HG03095 (cell line): ENCODE results near the gene FTL.
"Not testable (repeated sequence)": the region's sequence is repeated elsewhere in the genome, so short reads cannot be mapped to it uniquely, and the experiment has no call there.

Source experiments
- ATAC-seq: cut with Tn5 transposase; IDR thresholded peaks from one replicate; pipeline ENCODE4 v1.9.1; 2021; ENCODE audit warnings: moderate library complexity; ENCODE audit not compliant: unreplicated experiment

The FTL gene

DNA sequence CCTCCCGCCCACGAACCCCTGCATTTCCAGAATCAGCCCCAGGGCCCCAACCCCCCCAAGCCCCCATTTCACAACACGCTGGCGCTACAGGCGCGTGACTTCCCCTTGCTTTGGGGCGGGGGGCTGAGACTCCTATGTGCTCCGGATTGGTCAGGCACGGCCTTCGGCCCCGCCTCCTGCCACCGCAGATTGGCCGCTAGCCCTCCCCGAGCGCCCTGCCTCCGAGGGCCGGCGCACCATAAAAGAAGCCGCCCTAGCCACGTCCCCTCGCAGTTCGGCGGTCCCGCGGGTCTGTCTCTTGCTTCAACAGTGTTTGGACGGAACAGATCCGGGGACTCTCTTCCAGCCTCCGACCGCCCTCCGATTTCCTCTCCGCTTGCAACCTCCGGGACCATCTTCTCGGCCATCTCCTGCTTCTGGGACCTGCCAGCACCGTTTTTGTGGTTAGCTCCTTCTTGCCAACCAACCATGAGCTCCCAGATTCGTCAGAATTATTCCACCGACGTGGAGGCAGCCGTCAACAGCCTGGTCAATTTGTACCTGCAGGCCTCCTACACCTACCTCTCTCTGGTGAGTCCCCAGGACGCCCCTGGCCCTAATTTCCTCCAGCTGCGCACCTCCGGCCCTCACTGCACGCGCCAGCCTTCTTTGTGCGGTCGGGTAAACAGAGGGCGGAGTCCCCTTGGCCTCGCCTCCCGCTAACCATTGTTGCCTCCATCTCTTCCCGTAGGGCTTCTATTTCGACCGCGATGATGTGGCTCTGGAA lies at the start of gene FTL:
Gene FTL (plus strand): TSS at position 270 of the 766 bp plus-strand sequence. CDS start 199 bp downstream, at position 469.
- peak; percentile 34 for ATAC-seq

DNA sequence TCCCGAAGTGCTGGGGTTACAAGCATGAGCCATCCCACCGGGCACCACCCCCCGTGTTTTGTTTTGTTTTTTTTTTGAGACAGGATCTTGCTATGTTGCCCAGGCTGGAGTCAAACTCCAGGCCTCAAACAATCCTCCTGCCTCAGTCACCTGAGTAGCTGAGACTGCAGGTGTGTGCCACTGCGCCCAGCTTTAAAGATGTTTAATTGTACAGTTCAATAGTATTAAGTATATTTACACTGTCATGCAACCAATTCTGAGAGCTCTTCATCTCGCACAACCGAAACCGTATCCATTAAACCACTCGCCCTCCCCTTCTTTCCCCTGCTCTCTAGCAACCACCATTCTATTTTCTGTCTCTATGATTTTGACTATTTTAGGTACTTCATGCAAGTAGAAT lies 49.4 kb upstream of the FTL start:
- ATAC-seq: no peak

DNA sequence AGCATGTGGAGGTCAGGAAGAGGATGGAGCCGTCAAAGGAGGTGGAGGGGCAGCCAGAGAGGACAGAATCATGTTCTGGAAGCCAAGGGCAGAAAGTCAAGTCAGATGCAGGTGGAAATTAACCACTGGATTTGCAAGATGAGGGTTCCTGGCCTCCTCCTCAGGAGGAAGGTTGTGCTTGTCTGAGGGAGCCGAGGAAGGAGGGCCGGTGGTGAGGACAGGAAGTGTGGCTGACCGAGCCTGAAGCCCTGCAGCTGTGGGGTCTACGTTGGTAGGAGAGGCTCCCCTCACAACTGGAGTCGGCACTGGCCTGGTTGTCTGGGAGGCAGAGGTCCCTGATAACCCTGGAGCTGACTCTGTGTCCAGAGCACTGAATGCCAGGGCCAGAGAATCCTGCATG lies 47.0 kb upstream of the FTL start:
- no peak for ATAC-seq

DNA sequence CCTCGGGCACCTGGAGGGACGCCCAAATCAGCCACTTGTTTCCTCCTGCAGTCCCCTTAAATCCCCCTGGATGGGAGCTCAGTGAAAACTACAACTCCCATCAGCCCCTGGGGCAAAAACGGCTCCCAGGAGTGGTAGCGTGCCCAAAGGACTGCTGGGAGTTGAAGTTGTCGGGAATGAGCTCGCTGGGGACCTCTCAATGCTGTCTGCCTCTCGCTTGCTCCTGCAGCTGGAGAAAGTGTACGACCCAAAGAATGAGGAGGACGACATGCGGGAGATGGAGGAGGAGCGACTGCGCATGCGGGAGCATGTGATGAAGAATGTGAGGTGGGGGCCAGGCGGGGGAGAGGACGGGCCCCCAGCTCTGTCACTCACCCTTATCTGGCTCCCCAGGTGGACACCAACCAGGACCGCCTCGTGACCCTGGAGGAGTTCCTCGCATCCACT lies 46.3 kb upstream of the FTL start:
- ATAC-seq: no peak

DNA sequence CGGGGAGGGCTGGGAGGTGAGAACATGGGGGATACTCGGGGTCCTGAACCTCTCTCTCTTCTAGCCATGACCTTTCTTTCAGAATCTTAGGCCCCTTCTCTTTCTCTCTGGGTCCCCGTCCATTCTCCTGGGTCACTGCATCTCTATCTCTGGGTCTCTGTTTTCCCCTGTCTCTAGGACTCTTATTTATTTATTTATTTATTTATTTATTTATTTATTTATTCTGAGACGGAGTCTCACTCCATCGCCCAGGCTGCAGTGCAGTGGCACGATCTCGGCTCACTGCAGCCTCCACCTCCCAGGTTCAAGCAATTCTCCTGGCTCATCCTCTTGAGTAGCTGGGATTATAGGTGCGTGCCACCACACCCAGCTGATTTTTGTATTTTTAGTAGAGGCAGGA lies 45.8 kb upstream of the FTL start:
- ATAC-seq: not testable (repeated sequence)

DNA sequence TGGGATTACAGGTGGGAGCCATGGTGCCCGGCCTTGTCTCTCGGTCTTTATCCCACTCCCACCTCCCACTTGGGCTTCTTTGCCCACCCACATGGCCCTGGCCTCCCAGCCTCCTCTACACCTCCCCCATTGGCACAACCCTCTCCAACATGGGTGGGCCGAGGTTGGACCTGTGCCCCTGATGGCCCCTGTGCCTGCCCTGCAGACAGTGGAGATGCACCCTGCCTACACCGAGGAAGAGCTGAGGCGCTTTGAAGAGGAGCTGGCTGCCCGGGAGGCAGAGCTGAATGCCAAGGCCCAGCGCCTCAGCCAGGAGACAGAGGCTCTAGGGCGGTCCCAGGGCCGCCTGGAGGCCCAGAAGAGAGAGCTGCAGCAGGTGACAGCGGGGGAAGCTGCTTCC lies 44.2 kb upstream of the FTL start:
- ATAC-seq: no peak

DNA sequence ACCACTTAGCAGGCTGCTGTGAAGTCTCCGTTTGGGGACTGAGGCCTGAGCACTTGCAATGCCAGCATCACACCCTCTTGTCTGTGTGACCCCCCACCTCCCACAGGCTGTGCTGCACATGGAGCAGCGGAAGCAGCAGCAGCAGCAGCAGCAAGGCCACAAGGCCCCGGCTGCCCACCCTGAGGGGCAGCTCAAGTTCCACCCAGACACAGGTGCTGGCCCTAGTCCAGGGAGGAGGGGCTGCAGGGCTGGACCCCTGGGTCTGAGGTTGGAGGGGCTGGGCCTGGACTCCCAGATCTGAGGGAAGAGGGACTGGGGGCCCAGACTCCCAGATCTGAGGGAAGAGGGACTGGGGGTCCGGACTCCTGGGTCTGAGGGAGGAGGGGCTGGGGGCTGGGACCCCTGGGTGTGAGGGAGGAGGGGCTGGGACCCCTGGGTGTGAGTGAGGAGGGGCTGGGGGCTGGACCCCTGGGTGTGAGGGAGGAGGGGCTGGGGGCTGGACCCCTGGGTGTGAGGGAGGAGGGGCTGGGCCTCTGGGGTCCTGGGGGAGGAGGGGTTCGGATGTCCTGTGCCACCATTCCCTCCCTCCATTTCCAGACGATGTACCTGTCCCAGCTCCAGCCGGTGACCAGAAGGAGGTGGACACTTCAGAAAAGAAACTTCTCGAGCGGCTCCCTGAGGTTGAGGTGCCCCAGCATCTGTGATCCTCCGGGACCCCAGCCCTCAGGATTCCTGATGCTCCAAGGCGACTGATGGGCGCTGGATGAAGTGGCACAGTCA lies 43.2 kb upstream of the FTL start:
- no peak for ATAC-seq

DNA sequence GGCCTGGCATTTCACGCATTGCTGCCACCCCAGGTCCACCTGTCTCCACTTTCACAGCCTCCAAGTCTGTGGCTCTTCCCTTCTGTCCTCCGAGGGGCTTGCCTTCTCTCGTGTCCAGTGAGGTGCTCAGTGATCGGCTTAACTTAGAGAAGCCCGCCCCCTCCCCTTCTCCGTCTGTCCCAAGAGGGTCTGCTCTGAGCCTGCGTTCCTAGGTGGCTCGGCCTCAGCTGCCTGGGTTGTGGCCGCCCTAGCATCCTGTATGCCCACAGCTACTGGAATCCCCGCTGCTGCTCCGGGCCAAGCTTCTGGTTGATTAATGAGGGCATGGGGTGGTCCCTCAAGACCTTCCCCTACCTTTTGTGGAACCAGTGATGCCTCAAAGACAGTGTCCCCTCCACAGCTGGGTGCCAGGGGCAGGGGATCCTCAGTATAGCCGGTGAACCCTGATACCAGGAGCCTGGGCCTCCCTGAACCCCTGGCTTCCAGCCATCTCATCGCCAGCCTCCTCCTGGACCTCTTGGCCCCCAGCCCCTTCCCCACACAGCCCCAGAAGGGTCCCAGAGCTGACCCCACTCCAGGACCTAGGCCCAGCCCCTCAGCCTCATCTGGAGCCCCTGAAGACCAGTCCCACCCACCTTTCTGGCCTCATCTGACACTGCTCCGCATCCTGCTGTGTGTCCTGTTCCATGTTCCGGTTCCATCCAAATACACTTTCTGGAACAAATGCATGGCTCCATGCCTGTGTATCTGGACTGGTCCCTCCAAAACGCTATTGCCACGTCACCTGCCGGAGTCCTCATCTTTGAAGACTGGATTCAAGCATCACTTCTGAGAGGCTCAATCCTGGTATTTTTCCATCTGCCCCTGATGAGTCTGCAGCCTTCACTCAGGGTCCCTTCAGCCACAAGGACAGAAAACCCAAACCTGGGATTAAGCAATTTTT lies 42.3 kb upstream of the FTL start:
- ATAC-seq: no peak

DNA sequence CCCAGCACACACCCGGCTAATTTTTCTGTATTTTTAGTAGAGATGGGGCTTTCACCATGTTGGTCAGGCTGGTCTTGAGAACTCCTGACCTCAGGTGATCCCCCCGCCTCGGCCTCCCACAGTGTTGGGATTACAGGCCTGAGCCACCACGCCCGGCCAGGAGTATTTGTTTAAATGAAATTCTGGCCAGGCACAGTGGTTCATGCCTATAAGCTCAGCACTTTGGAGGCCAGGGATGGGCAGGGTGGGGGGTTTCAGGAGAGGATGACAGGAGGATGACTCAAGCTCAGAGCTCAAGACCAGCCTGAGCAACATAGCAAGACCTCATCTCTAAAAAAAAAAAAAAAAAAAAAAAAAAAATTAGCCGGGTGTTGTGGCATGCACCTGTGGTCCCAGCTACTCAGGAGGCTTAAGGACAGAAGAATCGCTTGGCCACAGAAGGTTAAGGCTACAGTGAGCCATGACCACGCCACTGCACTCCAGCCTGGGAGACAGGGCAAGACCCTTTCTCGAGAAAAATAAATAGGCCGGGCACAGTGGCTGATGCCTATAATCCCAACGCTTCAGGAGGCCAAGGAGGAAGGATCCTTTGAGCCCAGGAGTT lies 39.8 kb upstream of the FTL start:
- ATAC-seq: no peak

DNA sequence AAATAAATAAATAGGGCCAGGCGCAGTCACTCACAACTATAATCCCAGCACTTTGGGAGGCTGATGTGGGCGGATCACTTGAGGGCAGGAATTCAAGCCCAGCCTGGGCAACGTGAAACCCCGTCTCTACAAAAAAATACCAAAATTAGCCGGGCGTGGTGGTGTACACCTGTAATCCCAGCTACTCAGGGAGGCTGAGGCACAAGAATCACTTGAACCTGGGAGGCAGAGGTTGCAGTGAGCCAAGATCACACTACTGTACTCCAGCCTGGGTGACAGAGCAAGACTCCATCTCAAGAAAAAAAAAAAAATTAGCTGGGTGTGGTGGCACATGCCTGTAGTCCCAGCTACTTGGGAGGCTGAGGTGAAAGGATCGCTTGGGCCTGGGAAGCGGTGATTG lies 39.2 kb upstream of the FTL start:
- not testable (repeated sequence) for ATAC-seq

DNA sequence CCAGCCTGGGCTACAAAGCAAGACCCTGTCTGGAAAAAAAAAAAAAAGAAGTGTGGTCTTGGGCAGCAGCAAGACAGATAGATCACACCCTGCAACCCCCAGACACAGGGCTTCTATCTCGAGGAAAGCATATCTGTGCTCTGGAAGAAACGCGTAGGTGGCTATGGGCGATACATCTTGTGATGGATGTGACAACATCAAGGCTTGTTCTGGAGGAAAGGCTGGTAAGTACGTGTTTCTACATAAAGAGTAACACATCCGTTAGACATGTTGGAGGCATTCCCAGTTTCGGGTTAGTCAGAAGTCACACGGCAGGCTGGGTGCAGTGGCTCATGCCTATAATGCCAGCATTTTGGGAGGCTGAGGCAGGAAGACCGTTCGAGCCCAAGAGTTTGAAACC lies 38.2 kb upstream of the FTL start:
- ATAC-seq: no peak

DNA sequence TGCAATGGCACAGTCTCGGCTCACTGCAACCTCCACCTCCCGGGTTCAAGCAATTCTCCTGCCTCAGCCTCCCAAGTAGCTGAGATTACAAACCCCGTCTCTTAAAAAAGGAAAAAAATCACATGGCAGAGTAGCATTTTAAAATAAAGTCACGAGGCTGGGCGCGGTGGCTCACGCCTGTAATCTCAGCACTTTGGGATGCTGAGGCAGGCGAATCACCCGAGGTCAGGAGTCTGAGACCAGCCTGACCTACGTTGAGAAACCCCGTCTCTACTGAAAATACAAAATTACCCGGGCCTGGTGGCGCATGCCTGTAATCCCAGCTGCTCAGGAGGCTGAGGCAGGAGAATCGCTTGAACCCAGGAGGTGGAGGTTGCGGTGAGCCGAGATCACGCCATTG lies 37.4 kb upstream of the FTL start:
- ATAC-seq: not testable (repeated sequence)

DNA sequence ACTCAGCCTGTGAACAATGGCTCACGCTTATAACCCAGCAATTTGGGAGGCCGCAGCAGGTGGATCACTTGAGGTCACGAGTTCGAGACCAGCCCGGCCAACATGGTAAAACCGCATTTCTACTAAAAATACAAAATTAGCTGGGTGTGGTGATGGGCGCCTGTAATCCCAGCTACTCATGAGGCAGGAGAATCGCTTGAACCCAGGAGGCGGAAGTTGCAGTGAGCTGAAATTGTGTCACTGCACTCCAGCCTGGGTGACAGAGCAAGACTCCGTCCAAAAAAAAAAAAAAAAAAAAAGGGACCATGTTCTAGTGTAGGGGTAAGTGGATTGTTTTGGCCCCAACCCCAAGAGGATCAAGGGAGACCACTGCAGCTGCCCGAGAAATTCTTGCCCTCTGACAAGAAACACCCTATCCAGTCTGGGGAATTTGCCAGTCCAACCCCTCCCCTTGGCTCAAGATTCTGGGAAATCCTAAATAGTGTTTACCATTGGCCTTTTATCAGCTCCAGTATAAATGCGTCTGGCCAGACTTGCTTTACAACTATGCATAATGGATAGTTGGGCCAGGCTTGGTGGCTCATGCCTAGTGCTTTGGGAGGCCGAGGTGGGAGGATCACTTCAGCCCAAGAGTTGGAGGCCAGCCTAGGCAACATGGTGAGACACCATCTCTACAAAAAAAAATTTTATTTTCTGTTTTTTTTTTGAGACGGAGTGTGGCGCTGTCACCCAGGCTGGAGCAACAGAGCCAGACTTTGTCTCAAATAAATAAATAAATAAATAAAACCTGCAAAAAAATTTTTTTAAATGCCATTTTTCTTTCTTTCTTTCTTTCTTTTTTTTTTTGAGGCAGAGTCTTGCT lies 36.7 kb upstream of the FTL start:
- no peak for ATAC-seq

DNA sequence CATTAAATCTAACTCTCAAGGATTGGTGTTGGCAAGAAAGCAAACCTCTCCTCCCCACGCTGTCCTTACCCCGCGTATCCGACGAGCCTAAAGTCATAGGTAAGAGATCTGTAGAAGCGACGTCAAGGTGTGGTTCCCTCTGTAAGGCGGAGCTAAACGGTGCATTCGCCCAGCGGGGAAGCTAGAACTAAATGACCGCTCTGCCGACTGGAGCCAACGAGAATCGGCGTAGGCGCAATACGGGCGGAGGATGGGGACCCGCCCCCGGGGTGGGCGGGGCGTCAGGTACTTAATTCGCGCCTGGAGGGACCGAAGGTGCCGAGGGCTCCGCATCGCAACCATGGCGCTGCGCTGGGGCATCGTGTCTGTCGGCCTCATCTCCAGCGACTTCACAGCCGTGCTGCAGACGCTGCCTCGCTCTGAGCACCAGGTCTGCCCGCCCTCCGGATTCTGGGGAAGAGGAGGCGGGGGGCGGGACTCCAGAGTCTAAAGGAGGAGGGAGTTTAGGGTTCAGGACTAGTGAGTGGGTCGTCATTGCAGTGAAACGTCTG lies 31.7 kb upstream of the FTL start, which contains the start of gene DHDH:
Gene DHDH (plus strand): TSS at position 318 of the 551 bp plus-strand sequence. CDS start 23 bp downstream, at position 341.
- ATAC-seq: no peak

DNA sequence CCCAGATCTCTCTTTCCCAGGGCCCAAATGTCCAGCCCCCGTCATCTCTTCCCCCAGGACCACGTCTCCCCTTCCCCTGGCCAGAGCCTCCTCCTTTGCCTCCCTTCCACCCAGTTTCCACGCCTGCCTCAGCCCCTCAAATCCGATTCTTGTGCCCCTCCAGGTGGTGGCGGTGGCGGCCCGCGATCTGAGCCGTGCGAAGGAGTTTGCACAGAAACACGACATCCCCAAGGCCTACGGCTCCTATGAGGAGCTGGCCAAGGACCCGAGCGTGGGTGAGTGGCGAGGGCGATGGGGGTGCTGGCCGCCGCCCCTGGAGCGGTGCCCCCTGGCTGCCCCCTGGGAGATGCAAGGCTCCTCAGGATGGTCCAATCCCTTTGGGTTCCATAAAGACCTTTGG lies 30.3 kb upstream of the FTL start:
- no peak for ATAC-seq

DNA sequence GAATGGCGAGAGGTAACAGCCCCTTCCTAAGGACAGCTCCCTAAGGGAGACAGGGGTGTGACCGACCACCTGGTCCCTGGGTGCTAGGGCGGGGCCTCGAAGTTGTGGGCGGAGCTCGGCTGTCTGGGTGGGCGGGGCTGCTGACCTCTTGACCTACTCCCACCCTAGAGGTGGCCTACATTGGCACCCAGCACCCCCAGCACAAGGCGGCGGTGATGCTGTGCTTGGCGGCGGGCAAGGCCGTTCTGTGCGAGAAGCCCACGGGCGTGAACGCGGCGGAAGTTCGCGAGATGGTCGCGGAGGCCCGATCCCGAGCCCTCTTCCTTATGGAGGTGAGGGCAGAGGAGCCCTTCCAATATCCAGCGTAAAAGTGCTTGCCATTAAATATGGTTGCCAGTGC lies 29.2 kb upstream of the FTL start:
- no peak for ATAC-seq

DNA sequence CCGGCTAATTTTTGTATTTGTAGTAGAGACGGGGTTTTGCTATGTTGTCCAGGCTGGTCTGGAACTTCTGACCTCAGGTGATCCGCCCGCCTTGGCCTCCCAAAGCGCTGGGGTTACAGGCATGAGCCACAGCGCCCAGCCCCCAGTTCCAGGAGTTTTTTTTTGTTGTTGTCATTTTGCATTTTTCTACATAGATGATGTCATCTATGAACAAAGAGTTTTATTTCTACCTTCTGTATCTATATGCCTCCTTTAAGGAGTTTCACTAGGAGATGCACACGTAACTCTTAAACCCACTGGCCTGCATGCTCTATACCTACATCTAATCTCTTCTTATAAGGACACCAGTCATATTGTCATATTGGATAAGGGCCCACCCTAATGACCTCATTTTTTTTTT lies 26.9 kb upstream of the FTL start:
- ATAC-seq: no peak

DNA sequence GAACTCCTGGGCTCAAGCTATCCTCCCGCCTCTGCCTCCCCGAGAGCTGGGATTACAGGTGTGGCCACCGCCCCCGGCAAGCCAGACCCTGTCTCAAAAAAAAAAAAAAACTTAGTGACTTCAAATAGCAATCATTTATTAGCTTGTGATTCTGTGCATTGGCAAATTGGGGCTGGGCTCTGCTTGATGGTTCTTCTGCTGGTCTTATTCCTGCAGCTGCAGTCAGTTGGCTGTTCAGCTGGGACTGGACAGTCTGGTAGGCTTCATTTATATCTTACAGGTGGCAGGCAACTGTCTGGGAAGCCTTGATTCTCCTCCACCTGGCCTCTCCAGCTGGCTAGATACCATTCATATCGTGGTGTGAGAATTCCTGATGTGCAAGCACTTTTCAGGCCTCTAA lies 24.2 kb upstream of the FTL start:
- no peak for ATAC-seq

DNA sequence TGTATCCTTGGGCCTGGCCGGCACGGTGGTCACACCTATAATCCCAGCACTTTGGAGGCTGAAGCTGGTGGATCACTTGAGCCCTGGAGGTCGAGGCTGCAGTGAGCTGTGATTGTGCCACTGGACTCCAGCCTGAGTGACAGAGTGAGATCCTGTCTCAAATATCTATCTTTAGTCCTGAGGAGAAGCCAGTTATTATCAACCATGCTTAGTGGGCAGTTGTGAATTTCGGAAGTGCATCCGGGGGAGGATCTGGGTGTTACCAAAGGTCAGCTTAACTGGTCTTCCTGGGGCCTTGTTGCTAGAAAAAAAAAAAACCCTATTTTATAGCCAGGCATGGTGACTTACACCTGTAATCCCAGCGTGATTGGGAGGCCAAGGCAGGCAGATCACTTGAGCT lies 22.0 kb upstream of the FTL start:
- no peak for ATAC-seq
